GM19372 (cell line): Measurements from ENCODE around the gene PDE4DIP.
"Not testable (repeated sequence)": the region's sequence is repeated elsewhere in the genome, so short reads cannot be mapped to it uniquely, and the experiment has no call there.

Experiments used
- ATAC-seq: cut with Tn5 transposase; IDR thresholded peaks from one replicate; pipeline ENCODE4 v1.9.1; 2021; ENCODE audit warnings: mild to moderate bottlenecking, low read depth, moderate library complexity; ENCODE audit not compliant: unreplicated experiment

Gene PDE4DIP

DNA sequence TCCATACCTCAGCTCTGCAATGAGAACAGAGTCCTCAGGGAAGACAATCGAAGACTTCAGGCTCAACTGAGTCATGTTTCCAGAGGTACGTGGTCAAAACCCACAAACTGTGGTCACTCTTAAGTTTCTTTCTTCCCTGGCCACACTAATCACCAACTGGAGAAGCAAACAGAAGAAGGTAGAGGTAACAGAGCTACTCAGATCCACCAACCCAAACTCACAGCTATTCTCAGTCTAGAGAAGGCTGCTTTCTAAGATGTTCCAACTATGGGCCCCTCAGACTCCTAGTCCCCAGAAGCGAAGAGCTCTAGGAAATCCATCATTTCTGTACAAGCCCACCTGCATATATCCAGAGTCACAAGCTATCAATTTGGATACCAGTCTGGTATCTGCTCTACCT lies 174.3 kb downstream of the PDE4DIP start:
- ATAC-seq = not testable (repeated sequence)

DNA sequence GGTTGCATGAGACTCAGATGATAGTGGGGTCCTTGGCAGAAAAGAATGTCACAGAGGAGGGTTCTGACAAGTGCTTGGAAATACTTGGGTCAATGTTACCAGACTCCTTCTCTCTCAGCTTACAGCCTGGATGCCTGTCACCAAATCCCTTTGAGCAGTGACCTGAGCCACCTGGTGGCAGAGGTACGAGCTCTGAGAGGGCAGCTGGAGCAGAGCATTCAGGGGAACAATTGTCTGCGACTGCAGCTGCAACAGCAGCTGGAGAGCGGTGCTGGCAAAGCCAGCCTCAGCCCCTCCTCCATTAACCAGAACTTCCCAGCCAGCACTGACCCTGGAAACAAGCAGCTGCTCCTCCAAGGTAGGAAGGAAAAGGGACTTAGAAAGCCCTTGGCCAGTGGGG lies 180.1 kb downstream of the PDE4DIP start:
- ATAC-seq = not testable (repeated sequence)

DNA sequence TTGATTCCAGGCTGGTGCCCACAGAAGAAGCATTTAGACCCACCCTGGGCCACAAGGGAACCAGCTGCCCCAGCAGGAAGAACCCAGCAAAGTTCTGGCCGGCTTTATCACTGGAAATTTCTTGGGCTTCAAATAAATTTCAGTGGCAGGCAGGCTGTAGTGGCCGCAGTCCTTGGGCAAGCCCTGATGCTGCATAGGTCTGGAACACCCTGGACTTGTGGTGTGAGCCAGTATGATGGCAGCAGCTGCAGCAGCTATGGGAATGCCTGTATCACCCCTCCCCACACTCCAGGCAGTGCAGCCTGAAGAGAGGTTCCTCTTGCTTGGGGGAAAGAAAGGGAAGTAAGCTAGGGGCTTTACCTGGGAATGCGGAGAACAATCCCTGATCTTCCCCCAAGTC lies 189.7 kb downstream of the PDE4DIP start:
- ATAC-seq = not testable (repeated sequence)

DNA sequence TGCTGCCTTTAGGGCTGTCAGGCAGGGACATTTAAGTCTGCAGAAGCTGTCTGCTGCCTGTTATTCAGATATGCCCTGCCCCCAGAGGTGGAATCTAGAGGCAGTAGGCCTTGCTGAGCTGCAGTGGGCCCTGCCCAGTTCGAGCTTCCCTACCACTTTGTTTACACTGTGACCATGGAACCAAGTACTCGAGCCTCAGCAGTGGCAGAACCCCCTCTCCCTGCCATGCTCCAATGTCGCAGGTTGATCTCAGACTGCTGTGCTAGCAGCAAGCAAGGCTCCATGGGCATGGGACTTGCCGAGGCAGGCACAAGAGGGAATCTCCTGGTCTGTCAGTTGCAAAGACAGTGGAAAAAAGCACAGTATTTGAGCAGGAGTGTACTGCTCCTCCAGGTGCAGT lies 198.8 kb downstream of the PDE4DIP start:
- ATAC-seq = not testable (repeated sequence)

DNA sequence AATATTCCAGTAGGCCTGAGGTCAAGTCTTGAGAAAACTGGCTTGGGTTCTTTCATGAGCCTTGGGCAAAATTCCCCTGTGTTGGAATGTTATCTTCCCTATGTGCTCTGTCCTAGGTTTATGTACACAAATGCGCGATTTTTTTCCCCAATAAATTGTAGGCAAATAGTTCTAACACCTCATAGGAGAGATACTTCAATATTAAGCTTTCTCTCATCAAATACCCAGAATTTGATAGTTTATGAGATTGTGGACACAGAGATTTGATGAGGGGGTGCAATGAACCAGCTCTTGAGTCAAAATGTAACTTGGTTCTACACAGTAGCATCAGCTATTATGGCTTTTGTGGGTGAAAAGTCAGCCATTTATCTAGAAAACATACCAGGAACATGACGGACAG lies 220.4 kb downstream of the PDE4DIP start:
- ATAC-seq = not testable (repeated sequence)

DNA sequence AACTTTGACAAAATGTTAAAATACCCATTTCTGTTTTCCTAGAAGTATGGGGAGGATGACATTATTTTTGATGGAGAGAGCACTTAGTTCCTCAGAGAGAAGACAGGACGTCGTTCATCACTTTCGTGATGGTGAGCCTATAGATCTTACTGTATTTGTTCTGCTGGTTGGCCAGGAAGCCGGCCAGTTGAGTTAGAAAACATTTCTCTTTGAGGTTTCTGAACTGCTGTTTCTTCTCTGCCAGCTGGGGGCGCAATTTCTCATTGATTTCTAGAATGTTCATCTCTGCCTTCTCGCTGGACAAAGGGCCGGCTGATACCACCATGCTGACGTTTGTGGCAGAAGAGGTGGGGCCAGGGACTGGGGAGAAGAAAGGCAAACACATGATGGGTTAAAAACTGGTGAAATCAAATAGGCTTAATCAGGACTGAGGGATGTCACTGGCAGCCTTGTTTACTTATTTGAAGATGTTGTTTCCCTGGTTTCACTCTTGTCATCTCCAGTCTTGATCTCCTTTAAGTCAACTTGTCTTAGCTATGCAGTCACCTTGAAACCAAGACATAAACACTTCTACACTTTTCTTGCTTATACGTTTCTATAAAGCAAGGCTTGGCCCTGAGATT lies 231.4 kb downstream of the PDE4DIP start:
- not testable (repeated sequence) for ATAC-seq
